ENCODE data around the gene OTC. TPM values are rescaled to one million over a fixed set of nuclear protein-coding genes. Genes with fewer than 3 reads are reported as not detected.

Gene OTC
- total RNA-seq, 1 experiment from 2014 or later: not detected

DNA sequence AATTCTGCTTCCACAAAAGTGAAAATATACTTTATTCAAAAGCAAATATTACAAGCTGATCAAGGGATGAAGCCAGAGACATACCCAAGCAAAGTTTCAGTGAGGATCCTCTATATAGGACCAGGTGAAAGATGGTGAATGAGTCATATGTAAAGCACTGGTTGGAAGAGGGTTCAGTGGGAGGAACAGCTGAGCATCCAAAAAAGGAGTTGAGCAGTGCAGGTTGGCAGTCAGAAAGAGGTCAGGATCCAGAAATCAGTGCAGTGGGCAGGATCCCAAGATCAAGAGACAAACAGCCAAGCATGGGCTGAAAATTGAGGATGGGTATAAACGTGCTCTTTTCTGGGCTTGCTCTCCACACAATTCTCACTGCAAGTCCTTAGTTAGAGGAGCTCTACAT, 30.3 kb downstream of the OTC start:
- no peaks in the 10 kb centered on the region for H3K36me3 ChIP-seq
- H3K27ac ChIP-seq: no peak overlapping the region
- no peak for DNase-seq
- no peaks in the 10 kb centered on the region for H3K27me3 ChIP-seq
- H3K4me1 ChIP-seq: no peaks in the 10 kb centered on the region
- H3K9me3 ChIP-seq (replicated peaks): no peaks in the 10 kb centered on the region
- H3K4me3 ChIP-seq: no peak overlapping the region

GRCh38 chrX:38400389-38400910, 48.0 kb downstream of the OTC start:
- no peaks in the 10 kb centered on the region for H3K36me3 ChIP-seq
- no peaks in the 10 kb centered on the region for H3K27me3 ChIP-seq
- no peak overlapping the region for H3K27ac ChIP-seq
- no peaks in the 10 kb centered on the region for H3K4me1 ChIP-seq
- no peak overlapping the region for H3K4me3 ChIP-seq
- no peak for DNase-seq
- no peaks in the 10 kb centered on the region for H3K9me3 ChIP-seq (replicated peaks)

DNA sequence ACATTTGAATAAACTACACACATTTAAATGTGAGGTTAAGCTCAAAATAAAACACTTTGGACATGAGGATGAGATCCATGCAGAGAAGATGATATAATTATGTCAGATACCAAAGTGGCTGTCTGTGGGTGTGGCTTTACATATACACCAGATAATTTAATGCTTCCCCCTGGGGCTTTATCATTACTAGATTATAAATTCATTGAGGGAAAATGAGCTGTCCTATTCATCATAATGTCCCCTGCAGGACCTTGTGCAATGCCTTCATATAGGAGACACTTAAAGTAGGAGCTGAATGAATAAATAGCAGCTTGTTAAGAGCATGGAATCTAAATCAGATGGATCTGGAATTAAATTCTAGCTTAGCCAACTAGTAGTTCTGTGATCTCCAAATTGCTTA, 49.7 kb downstream of the OTC start:
- H3K36me3 ChIP-seq: no peaks in the 10 kb centered on the region
- no peaks in the 10 kb centered on the region for H3K4me1 ChIP-seq
- no peak overlapping the region for H3K4me3 ChIP-seq
- no peaks in the 10 kb centered on the region for H3K27me3 ChIP-seq
- no peak overlapping the region for H3K27ac ChIP-seq
- no peaks in the 10 kb centered on the region for H3K9me3 ChIP-seq (replicated peaks)
- DNase-seq: no peak

DNA sequence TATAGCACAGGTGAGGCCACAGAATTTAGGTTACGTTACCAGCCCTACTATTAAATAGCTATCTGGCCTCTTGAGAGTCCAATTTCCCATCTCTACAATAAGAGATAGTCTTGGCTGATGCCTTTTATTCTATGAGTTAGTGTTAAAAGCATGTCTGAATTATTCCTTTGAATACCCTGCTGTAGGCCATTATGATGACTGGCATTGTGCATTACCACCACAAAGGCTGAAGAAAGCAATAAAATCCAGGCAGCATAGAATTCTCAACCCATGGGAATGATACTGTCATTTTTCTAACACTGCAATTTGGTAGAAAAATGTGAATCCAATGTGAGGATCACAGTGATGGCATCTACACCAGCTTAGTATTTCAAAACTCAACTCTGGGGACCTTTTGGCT, 51.4 kb downstream of the OTC start:
- DNase-seq: no peak
- H3K4me3 ChIP-seq: no peak overlapping the region
- H3K27ac ChIP-seq: no peak overlapping the region
- peaks cover 3% of the 10 kb centered on the region; the same call in 1 of the 2 replicates for H3K4me1 ChIP-seq
- no peaks in the 10 kb centered on the region for H3K27me3 ChIP-seq
- no peaks in the 10 kb centered on the region for H3K36me3 ChIP-seq
- no peaks in the 10 kb centered on the region for H3K9me3 ChIP-seq (replicated peaks)

- no peaks in the 10 kb centered on the region for H3K36me3 ChIP-seq
- peaks cover 3% of the 10 kb centered on the region; the same call in 1 of the 2 replicates for H3K4me1 ChIP-seq
- no peaks in the 10 kb centered on the region for H3K9me3 ChIP-seq (replicated peaks)
- no peaks in the 10 kb centered on the region for H3K27me3 ChIP-seq
- peak; percentile 36 to 41 for DNase-seq
- no peak overlapping the region for H3K27ac ChIP-seq
- H3K4me3 ChIP-seq: no peak overlapping the region
Observed at GRCh38 chrX:38407126-38407525, 54.7 kb downstream of the OTC start.

DNA sequence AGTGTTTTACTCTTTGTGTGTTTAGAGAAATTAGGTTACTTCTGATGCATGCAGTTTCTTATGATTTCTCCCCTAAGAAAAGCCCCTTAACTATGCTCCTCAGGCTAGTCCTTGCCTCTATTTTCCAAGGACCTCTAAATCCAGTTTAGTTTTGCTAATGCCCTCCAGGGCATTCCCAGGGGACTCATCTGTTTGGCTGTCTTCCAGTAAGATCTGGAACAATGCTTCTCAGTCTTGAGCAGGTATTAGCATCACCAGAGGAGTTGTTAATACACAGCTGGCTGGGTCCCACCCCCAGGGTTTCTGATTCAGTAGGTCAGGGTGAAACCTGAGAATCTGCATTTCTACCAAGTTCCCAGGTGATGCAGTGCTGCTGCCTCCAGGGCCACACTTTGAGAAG, 56.9 kb downstream of the OTC start:
- no peaks in the 10 kb centered on the region for H3K36me3 ChIP-seq
- H3K27me3 ChIP-seq: no peaks in the 10 kb centered on the region
- no peaks in the 10 kb centered on the region for H3K9me3 ChIP-seq (replicated peaks)
- no peak overlapping the region for H3K4me3 ChIP-seq
- DNase-seq: peak; percentile 29 to 63
- no peak overlapping the region for H3K27ac ChIP-seq
- H3K4me1 ChIP-seq: peaks cover 3% of the 10 kb centered on the region; the same call in 1 of the 2 replicates

GRCh38 chrX:38426785-38427184, 74.4 kb downstream of the OTC start:
- H3K4me3 ChIP-seq: no peak overlapping the region
- H3K4me1 ChIP-seq: no peaks in the 10 kb centered on the region
- H3K27ac ChIP-seq: no peak overlapping the region
- H3K27me3 ChIP-seq: no peaks in the 10 kb centered on the region
- no peaks in the 10 kb centered on the region for H3K36me3 ChIP-seq
- H3K9me3 ChIP-seq (replicated peaks): no peaks in the 10 kb centered on the region
- peak in 1 of 2 experiments; percentile 22 for DNase-seq

GRCh38 chrX:38431525-38431924, 79.1 kb downstream of the OTC start:
- Histone ChIP-seq H3K4me3 (no peak overlapping the region), H3K27me3 (no peaks in the 10 kb centered on the region), H3K27ac (no peak overlapping the region), H3K4me1 (no peaks in the 10 kb centered on the region), H3K36me3 (no peaks in the 10 kb centered on the region), H3K9me3 (replicated peaks) (no peaks in the 10 kb centered on the region)
- no peak for DNase-seq

- H3K36me3 ChIP-seq: no peaks in the 10 kb centered on the region
- no peak overlapping the region for H3K27ac ChIP-seq
- DNase-seq: no peak
- H3K9me3 ChIP-seq (replicated peaks): no peaks in the 10 kb centered on the region
- H3K4me1 ChIP-seq: no peaks in the 10 kb centered on the region
- H3K27me3 ChIP-seq: no peaks in the 10 kb centered on the region
- H3K4me3 ChIP-seq: no peak overlapping the region
Observed at GRCh38 chrX:38435130-38435529, 82.7 kb downstream of the OTC start.

- no peaks in the 10 kb centered on the region for H3K9me3 ChIP-seq (replicated peaks)
- H3K27me3 ChIP-seq: no peaks in the 10 kb centered on the region
- no peaks in the 10 kb centered on the region for H3K4me1 ChIP-seq
- DNase-seq: peak; percentile 9 to 13
- no peak overlapping the region for H3K27ac ChIP-seq
- H3K4me3 ChIP-seq: no peak overlapping the region
- no peaks in the 10 kb centered on the region for H3K36me3 ChIP-seq
Observed at GRCh38 chrX:38437093-38437492, 84.7 kb downstream of the OTC start.

- Histone ChIP-seq H3K27ac (no peak overlapping the region), H3K4me3 (no peak overlapping the region), H3K27me3 (no peaks in the 10 kb centered on the region), H3K4me1 (no peaks in the 10 kb centered on the region), H3K9me3 (replicated peaks) (no peaks in the 10 kb centered on the region), H3K36me3 (no peaks in the 10 kb centered on the region)
- DNase-seq: no peak
Observed at GRCh38 chrX:38438321-38438720, 85.9 kb downstream of the OTC start.

DNA sequence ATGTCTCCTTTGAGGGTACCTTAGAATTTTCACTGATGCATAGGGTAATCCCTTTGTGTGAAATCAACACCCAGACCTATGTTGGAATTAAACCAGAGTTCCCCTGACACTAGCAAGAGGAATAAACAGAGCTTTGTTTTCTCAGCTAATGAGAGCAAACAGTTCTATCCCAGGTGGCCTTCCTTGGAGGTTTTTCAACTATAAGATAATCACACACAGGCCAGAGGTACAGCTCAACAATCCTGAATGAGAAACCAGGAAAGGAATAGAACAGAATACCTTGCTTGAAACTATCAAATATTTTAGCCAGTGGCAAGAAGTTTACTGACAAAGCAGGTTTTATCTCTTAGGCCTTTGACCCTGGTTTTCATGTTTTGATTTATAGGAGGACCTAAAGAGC, 100.2 kb downstream of the OTC start:
- no peak overlapping the region for H3K4me3 ChIP-seq
- H3K4me1 ChIP-seq: no peaks in the 10 kb centered on the region
- no peaks in the 10 kb centered on the region for H3K9me3 ChIP-seq (replicated peaks)
- no peaks in the 10 kb centered on the region for H3K36me3 ChIP-seq
- no peak for DNase-seq
- H3K27ac ChIP-seq: no peak overlapping the region
- H3K27me3 ChIP-seq: no peaks in the 10 kb centered on the region

- H3K27ac ChIP-seq: no peak overlapping the region
- no peaks in the 10 kb centered on the region for H3K36me3 ChIP-seq
- no peak overlapping the region for H3K4me3 ChIP-seq
- no peaks in the 10 kb centered on the region for H3K9me3 ChIP-seq (replicated peaks)
- no peaks in the 10 kb centered on the region for H3K4me1 ChIP-seq
- no peak for DNase-seq
- no peaks in the 10 kb centered on the region for H3K27me3 ChIP-seq
Observed at GRCh38 chrX:38458071-38458470, 105.7 kb downstream of the OTC start.

- H3K4me1 ChIP-seq: no peaks in the 10 kb centered on the region
- H3K4me3 ChIP-seq: no peak overlapping the region
- H3K9me3 ChIP-seq (replicated peaks): no peaks in the 10 kb centered on the region
- no peaks in the 10 kb centered on the region for H3K36me3 ChIP-seq
- DNase-seq: no peak
- no peaks in the 10 kb centered on the region for H3K27me3 ChIP-seq
- H3K27ac ChIP-seq: no peak overlapping the region
Observed at GRCh38 chrX:38462257-38462656, 109.9 kb downstream of the OTC start.

DNA sequence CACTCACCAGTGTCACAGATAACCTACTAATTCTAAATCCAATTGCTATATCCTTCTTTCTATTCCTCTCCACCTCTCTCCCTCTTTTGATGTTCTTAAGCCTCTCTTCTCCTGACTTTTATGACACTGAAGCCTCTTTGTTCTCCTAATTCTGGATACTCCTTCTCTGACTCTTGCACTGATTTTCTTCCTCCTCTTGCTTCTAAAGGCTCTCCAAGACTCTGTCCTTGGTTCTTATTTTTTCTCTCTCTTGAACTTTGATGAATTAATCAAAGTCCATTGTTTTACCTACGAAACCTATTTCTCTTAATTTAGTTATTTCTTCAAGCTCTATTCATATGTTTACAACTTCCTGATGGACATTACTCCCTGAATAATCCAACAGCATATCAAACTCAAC, 113.3 kb downstream of the OTC start:
- no peaks in the 10 kb centered on the region for H3K4me1 ChIP-seq
- H3K4me3 ChIP-seq: no peak overlapping the region
- no peak for DNase-seq
- H3K36me3 ChIP-seq: no peaks in the 10 kb centered on the region
- no peaks in the 10 kb centered on the region for H3K27me3 ChIP-seq
- no peaks in the 10 kb centered on the region for H3K9me3 ChIP-seq (replicated peaks)
- H3K27ac ChIP-seq: no peak overlapping the region

DNA sequence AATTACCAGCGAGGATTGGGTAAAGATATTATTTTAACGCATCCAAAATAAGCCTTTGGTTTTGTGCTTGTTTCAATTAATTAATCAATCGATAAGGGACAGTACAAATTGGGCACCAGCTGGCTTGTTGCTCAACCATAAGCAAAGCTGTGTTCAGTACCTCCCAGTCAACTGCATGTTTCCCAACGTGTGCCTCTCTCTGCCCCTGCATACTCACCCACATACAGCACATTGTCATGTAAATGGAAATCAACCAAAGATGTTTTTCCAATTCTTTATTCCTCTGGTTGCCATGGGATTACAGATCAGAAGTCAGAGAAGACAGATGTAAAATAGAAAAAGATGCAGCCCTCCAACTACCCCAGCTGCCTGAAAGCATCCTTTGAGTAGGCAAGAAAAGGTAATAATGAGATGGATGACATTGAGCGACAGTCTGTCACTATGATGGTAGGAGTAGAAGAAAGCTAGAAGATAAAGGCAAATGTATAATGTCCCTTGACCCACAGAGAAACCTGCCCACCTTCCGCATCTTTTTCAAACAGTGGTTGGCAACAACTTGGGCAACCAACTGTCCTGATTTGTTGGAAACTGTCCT, 116.3 kb downstream of the OTC start:
- Histone ChIP-seq H3K4me1 (peaks cover 3% of the 10 kb centered on the region), H3K27me3 (no peaks in the 10 kb centered on the region), H3K9me3 (replicated peaks) (no peaks in the 10 kb centered on the region), H3K27ac (no peak overlapping the region), H3K36me3 (no peaks in the 10 kb centered on the region), H3K4me3 (no peak overlapping the region)
- DNase-seq: no peak

Data from SJCRH30 (cell line).